Hepatocyte (in vitro differentiated cells): ENCODE data around the gene SH2D3C. TPM values are rescaled to one million over a fixed set of nuclear protein-coding genes. Genes with fewer than 3 reads are reported as not detected.

Source experiments
- DNase-seq: peaks from one replicate; pipeline ENCODE4 v3.0.0-alpha.2; 2016; ENCODE audit warnings: low spot score
- H2AFZ ChIP-seq: fragments of 200-600 bp; sonication (generic); 2 replicates; pipeline ENCODE4 v1.6.0; 2016; ENCODE audit warnings: antibody characterized with exemption, mild to moderate bottlenecking
- H3K27ac ChIP-seq: fragments of 200-600 bp; sonication (generic); 2 replicates; pipeline ENCODE4 v1.5.1; 2016; ENCODE audit warnings: mild to moderate bottlenecking
- H3K27me3 ChIP-seq: fragments of 200-600 bp; sonication (generic); 2 replicates; pipeline ENCODE4 v1.6.1; 2016
- H3K36me3 ChIP-seq: fragments of 200-600 bp; sonication (generic); replicated peaks from 2 replicates; pipeline ENCODE4 v1.5.1; 2016; ENCODE audit warnings: low read depth; ENCODE audit not compliant: insufficient read depth
- H3K4me1 ChIP-seq: fragments of 200-600 bp; sonication (generic); 2 replicates; pipeline ENCODE4 v1.5.1; 2016; ENCODE audit warnings: mild to moderate bottlenecking, moderate library complexity; ENCODE audit not compliant: insufficient read depth
- H3K4me2 ChIP-seq: fragments of 200-600 bp; sonication (generic); 2 replicates; pipeline ENCODE4 v1.6.0; 2016
- H3K4me3 ChIP-seq: fragments of 200-600 bp; sonication (generic); 2 replicates; pipeline ENCODE4 v1.5.1; 2016; ENCODE audit warnings: mild to moderate bottlenecking
- H3K79me2 ChIP-seq: fragments of 200-600 bp; sonication (generic); 2 replicates; pipeline ENCODE4 v1.6.0; 2017; ENCODE audit warnings: mild to moderate bottlenecking
- H3K9me2 ChIP-seq: fragments of 200-600 bp; sonication (generic); replicated peaks from 2 replicates; pipeline ENCODE4 v1.6.0; 2017; ENCODE audit warnings: mild to moderate bottlenecking; ENCODE audit not compliant: insufficient read depth
- H3K9me3 ChIP-seq: fragments of 200-600 bp; sonication (generic); 2 replicates; pipeline ENCODE4 v1.5.1; 2016; ENCODE audit warnings: low read depth, mild to moderate bottlenecking
- H4K20me1 ChIP-seq: fragments of 200-600 bp; sonication (generic); 2 replicates; pipeline ENCODE4 v1.6.0; 2016; ENCODE audit warnings: mild to moderate bottlenecking; ENCODE audit not compliant: insufficient read depth, poor library complexity, severe bottlenecking
- CTCF ChIP-seq: fragments of 200-600 bp; sonication (generic); IDR thresholded peaks from 2 replicates; pipeline ENCODE4 v1.5.1; 2016; ENCODE audit warnings: antibody characterized with exemption, mild to moderate bottlenecking; ENCODE audit not compliant: poor library complexity
- EZH2 ChIP-seq: fragments of 200-600 bp; sonication (generic); IDR thresholded peaks from 2 replicates; pipeline ENCODE4 v1.6.1; 2016; ENCODE audit warnings: antibody characterized with exemption, mild to moderate bottlenecking, borderline replicate concordance
- EZH2phosphoT487 ChIP-seq: fragments of 200-600 bp; sonication (generic); IDR thresholded peaks from one replicate; pipeline ENCODE4 v1.6.1; 2018; ENCODE audit warnings: antibody characterized with exemption, mild to moderate bottlenecking, low read depth, moderate library complexity; ENCODE audit not compliant: unreplicated experiment, severe bottlenecking
- WGBS: methylation state at CpG from one replicate; pipeline ENCODE4 v1.1.6; 2016; ENCODE audit warnings: low lambda C conversion rate; ENCODE audit errors: missing lambda C conversion rate; 5-methylcytosine and 5-hydroxymethylcytosine counted together
- polyA plus RNA-seq: library from polyadenylated mRNA; unstranded; fragments of >200 nt; fragmentation: Nextera tagmentation; extraction: Ambion mirVana; gene quantifications from 2 replicates; pipeline ENCODE4 v1.2.1, GENCODE V29; 2016
- total RNA-seq: library from RNA; depleted of rRNA; stranded (reverse); fragments of >200 nt; gene quantifications from 2 replicates; pipeline ENCODE4 v1.2.3, GENCODE V29; 2014

The SH2D3C gene
- total and polyA plus RNA-seq, 2 experiments from 2014 or later = 0.23 to 0.89 TPM

- no peak for TF ChIP-seq CTCF
- Histone ChIP-seq H4K20me1 (peaks cover 30% of the 10 kb centered on the region), H3K27me3 (no peaks in the 10 kb centered on the region), H3K4me2 (no peak overlapping the region), H3K9me3 (no peaks in the 10 kb centered on the region), H3K79me2 (peaks cover 24% of the 10 kb centered on the region), H3K9me2 (no peaks in the 10 kb centered on the region), H2AFZ (no peak overlapping the region), H3K27ac (no peak overlapping the region), H3K4me3 (no peak overlapping the region), H3K36me3 (no peaks in the 10 kb centered on the region), H3K4me1 (peaks cover 6% of the 10 kb centered on the region)
- DNase-seq = no peak
- 69% methylated on average over 8 of the region's 8 CpGs for WGBS
Observed at GRCh38 chr9:127793093-127793708, 14.7 kb upstream of the SH2D3C start.

- H3K79me2 ChIP-seq = peaks cover 30% of the 10 kb centered on the region
- H4K20me1 ChIP-seq = peaks cover 37% of the 10 kb centered on the region
- TF ChIP-seq CTCF (no peak), EZH2phosphoT487 (no peak), EZH2 (no peak)
- H3K4me1 ChIP-seq = peaks cover 5% of the 10 kb centered on the region
- H3K27ac ChIP-seq = no peak overlapping the region
- H2AFZ ChIP-seq = no peak overlapping the region
- no peak for DNase-seq
- peaks cover 1% of the 10 kb centered on the region for H3K36me3 ChIP-seq
- H3K27me3 ChIP-seq = no peaks in the 10 kb centered on the region
- H3K9me2 ChIP-seq = no peaks in the 10 kb centered on the region
- H3K4me3 ChIP-seq = no peak overlapping the region
- H3K4me2 ChIP-seq = no peak overlapping the region
- 91% methylated on average over 7 of the region's 7 CpGs for WGBS
- no peaks in the 10 kb centered on the region for H3K9me3 ChIP-seq
Observed at GRCh38 chr9:127792417-127793031, 14.1 kb upstream of the SH2D3C start.

- DNase-seq = no peak
- Histone ChIP-seq H3K27ac (no peak overlapping the region), H4K20me1 (peaks cover 49% of the 10 kb centered on the region), H3K9me3 (no peaks in the 10 kb centered on the region), H3K27me3 (no peaks in the 10 kb centered on the region), H3K36me3 (peaks cover 3% of the 10 kb centered on the region), H3K4me3 (no peak overlapping the region), H3K4me2 (no peak overlapping the region), H2AFZ (no peak overlapping the region), H3K4me1 (peaks cover 12% of the 10 kb centered on the region), H3K79me2 (peaks cover 43% of the 10 kb centered on the region), H3K9me2 (no peaks in the 10 kb centered on the region)
- TF ChIP-seq EZH2 (no peak), CTCF (no peak), EZH2phosphoT487 (no peak)
- 95% methylated on average over 4 of the region's 4 CpGs for WGBS
Observed at GRCh38 chr9:127791085-127791484, 12.6 kb upstream of the SH2D3C start.
